ENCODE measurements around the gene PKNOX2. TPM values are rescaled to one million over a fixed set of nuclear protein-coding genes. Genes with fewer than 3 reads are reported as not detected.

PKNOX2 gene
- total and polyA plus RNA-seq, 10 of the 15 experiments (the other 5 are each of a cell fraction or from before 2014, with no cell fraction given), result not detected

- Histone ChIP-seq H3K27me3 (replicated peaks in 1 of 2; ENCODE audit: control insufficient read depth in 2 of 2, insufficient read depth in 2 of 2, low read length in 1 of 2) (peaks cover 3% of the 10 kb centered on the region in 2 experiments; a peak in 3 of 4 replicates), H3K27ac (ENCODE audit: control insufficient read depth, insufficient read depth) (no peak overlapping the region), H3K4me1 (ENCODE audit: control insufficient read depth, insufficient read depth, low read length) (no peaks in the 10 kb centered on the region), H3K79me2 (ENCODE audit: control insufficient read depth, insufficient read depth, low read length) (no peaks in the 10 kb centered on the region), H3K4me3 (no peak overlapping the region), H3K4me2 (ENCODE audit: control insufficient read depth, insufficient read depth) (no peak overlapping the region), H4K20me1 (ENCODE audit: control insufficient read depth, insufficient read depth) (no peaks in the 10 kb centered on the region), H3K9ac (ENCODE audit: control insufficient read depth, insufficient read depth, low read length) (no peak overlapping the region), H2AFZ (ENCODE audit: control insufficient read depth, low read depth, low read length) (no peak overlapping the region), H3K36me3 (ENCODE audit: control insufficient read depth in 2 of 2, insufficient read depth in 2 of 2, low read length in 1 of 2) (no peaks in the 10 kb centered on the region), H3K9me3 (replicated peaks; ENCODE audit: control insufficient read depth, insufficient read depth, low read length) (no peaks in the 10 kb centered on the region)
- ChIA-PET SMC1A (ENCODE audit: uncharacterized antibody, unreplicated experiment) (no interaction called here), POLR2A (no interaction called here), RAD21 (ENCODE audit: unreplicated experiment) (no interaction called here), CTCF (no interaction called here)
- no TSS peak for BruUV-seq (replicated peaks)
- in situ Hi-C loops (cut with MboI), result no loop called here
- no peak for ATAC-seq
- no peak for TF ChIP-seq NFYB (IDR thresholded peaks at IDR 0.05; ENCODE audit: insufficient read depth, low read depth, low read length)
- no peak for TF ChIP-seq SMAD1 (IDR thresholded peaks at IDR 0.05; ENCODE audit: low read depth, partially characterized antibody)
- DNase-seq (ENCODE audit: low read depth, low spot score), result no peak
- no peak for FAIRE-seq
- intact Hi-C loops (cut with micrococcal nuclease; ENCODE audit: unreplicated experiment), result no loop called here
- WGBS (ENCODE audit: insufficient coverage, insufficient replicate concordance, low lambda C conversion rate, missing lambda C conversion rate), result 46% methylated on average over 11 of the region's 11 CpGs
Observed at GRCh38 chr11:125200441-125200840, 35.9 kb downstream of the PKNOX2 start.

- POLR2A ChIA-PET, result no interaction called here
- FAIRE-seq, result no peak
- WGBS (ENCODE audit: insufficient coverage, insufficient replicate concordance, low lambda C conversion rate, missing lambda C conversion rate), result 42% methylated on average over 10 of the region's 10 CpGs
Observed at GRCh38 chr11:125201525-125202141, 37.1 kb downstream of the PKNOX2 start.

More at GRCh38 chr11:125201525-125202141, 37.1 kb downstream of the PKNOX2 start:
- ChIA-PET SMC1A (ENCODE audit: uncharacterized antibody, unreplicated experiment) (no interaction called here), RAD21 (ENCODE audit: unreplicated experiment) (no interaction called here), CTCF (no interaction called here)
- no peak for ATAC-seq
- Histone ChIP-seq H3K4me1 (ENCODE audit: control insufficient read depth, insufficient read depth, low read length) (no peaks in the 10 kb centered on the region), H4K20me1 (ENCODE audit: control insufficient read depth, insufficient read depth) (no peaks in the 10 kb centered on the region), H3K27ac (ENCODE audit: control insufficient read depth, insufficient read depth) (no peak overlapping the region), H3K79me2 (ENCODE audit: control insufficient read depth, insufficient read depth, low read length) (no peaks in the 10 kb centered on the region), H2AFZ (ENCODE audit: control insufficient read depth, low read depth, low read length) (no peak overlapping the region), H3K36me3 (ENCODE audit: control insufficient read depth in 2 of 2, insufficient read depth in 2 of 2, low read length in 1 of 2) (no peaks in the 10 kb centered on the region), H3K9me3 (replicated peaks; ENCODE audit: control insufficient read depth, insufficient read depth, low read length) (no peaks in the 10 kb centered on the region), H3K27me3 (replicated peaks in 1 of 2; ENCODE audit: control insufficient read depth in 2 of 2, insufficient read depth in 2 of 2, low read length in 1 of 2) (peaks cover 1 to 5% of the 10 kb centered on the region in 2 experiments; a peak in 3 of 4 replicates), H3K4me2 (ENCODE audit: control insufficient read depth, insufficient read depth) (no peak overlapping the region), H3K4me3 (no peak overlapping the region), H3K9ac (ENCODE audit: control insufficient read depth, insufficient read depth, low read length) (no peak overlapping the region)
- intact Hi-C loops (cut with micrococcal nuclease; ENCODE audit: unreplicated experiment) (no loop called here), in situ Hi-C loops (cut with MboI) (no loop called here)
- DNase-seq (ENCODE audit: low read depth, low spot score), result no peak
- TF ChIP-seq E2F8 (IDR thresholded peaks at IDR 0.05; ENCODE audit: low read depth, partially characterized antibody) (no peak), CBFB (IDR thresholded peaks at IDR 0.05; ENCODE audit: low read depth) (no peak), ZNF207 (IDR thresholded peaks at IDR 0.05; ENCODE audit: borderline replicate concordance) (no peak), BHLHE40 (IDR thresholded peaks at IDR 0.05; ENCODE audit: borderline replicate concordance in 1 of 2, low read depth in 2 of 2, low read length in 1 of 2) (no peak), ZNF384 (IDR thresholded peaks at IDR 0.05; ENCODE audit: borderline replicate concordance, low read depth, low read length) (no peak), LARP7 (IDR thresholded peaks at IDR 0.05) (no peak), TCF7 (IDR thresholded peaks at IDR 0.05; ENCODE audit: borderline replicate concordance) (no peak), STAT3 (IDR thresholded peaks at IDR 0.05; ENCODE audit: low read depth, low read length) (no peak), ATF7 (IDR thresholded peaks at IDR 0.05; ENCODE audit: low read depth) (no peak)
- no TSS peak for BruUV-seq (replicated peaks)

Data from GM12878 (cell line).